ENCODE measurements around the gene NPR1. TPM values are rescaled to one million over a fixed set of nuclear protein-coding genes. Genes with fewer than 3 reads are reported as not detected.
"Not testable (repeated sequence)": the region's sequence is repeated elsewhere in the genome, so short reads cannot be mapped to it uniquely, and the experiment has no call there.

NPR1 gene
- total and polyA plus RNA-seq, 4 donors, result 16.7 to 98.9 (median 46.8) TPM

GRCh38 chr1:153717330-153717729, 38.8 kb downstream of the NPR1 start:
- Histone ChIP-seq H3K4me1 (ENCODE audit: control insufficient read depth in 5 of 5, insufficient read depth in 5 of 5, low read length in 5 of 5) (no peaks in the 10 kb centered on the region), H3K9ac (ENCODE audit: insufficient read depth in 1 of 2, low read length in 2 of 2) (no peak overlapping the region)
- WGBS, 2 donors, result 87 to 97% methylated on average over 3 of the region's 3 CpGs

GRCh38 chr1:153723687-153724086, 45.2 kb downstream of the NPR1 start:
- H3K4me1 ChIP-seq (ENCODE audit: control insufficient read depth in 5 of 5, insufficient read depth in 5 of 5, low read length in 5 of 5), result peaks cover 0 to 5% (median 2%) of the 10 kb centered on the region in 5 donors
- no peak for TF ChIP-seq CTCF (IDR thresholded peaks at IDR 0.05; ENCODE audit: control extremely low read depth, extremely low read depth)
- no peaks in the 10 kb centered on the region for H3K9me3 ChIP-seq (ENCODE audit: control insufficient read depth in 4 of 4, insufficient read depth in 3 of 4, low read length in 3 of 4)
- no peak overlapping the region for H3K9ac ChIP-seq (ENCODE audit: insufficient read depth in 1 of 2, low read length in 2 of 2)
- no peaks in the 10 kb centered on the region for H3K36me3 ChIP-seq (ENCODE audit: control insufficient read depth in 4 of 4, insufficient read depth in 4 of 4, low read length in 4 of 4)
- H3K27ac ChIP-seq (ENCODE audit: low read depth in 1 of 2, low read length in 1 of 2), result no peak overlapping the region
- DNase-seq (no peak), ATAC-seq (ENCODE audit: insufficient read depth, low FRiP score) (no peak)
- 92 to 95% methylated on average over 3 of the region's 3 CpGs for WGBS, 2 donors
- H3K4me3 ChIP-seq, result no peak overlapping the region
- H3K27me3 ChIP-seq (ENCODE audit: control insufficient read depth in 3 of 3, insufficient read depth in 3 of 3, low read length in 2 of 3), result no peaks in the 10 kb centered on the region

More at GRCh38 chr1:153717330-153717729, 38.8 kb downstream of the NPR1 start:
- ATAC-seq (ENCODE audit: insufficient read depth, low FRiP score) (no peak), DNase-seq (no peak)
- Histone ChIP-seq H3K27me3 (ENCODE audit: control insufficient read depth in 3 of 3, insufficient read depth in 3 of 3, low read length in 2 of 3) (no peaks in the 10 kb centered on the region), H3K27ac (ENCODE audit: low read depth in 1 of 2, low read length in 1 of 2) (no peak overlapping the region), H3K36me3 (ENCODE audit: control insufficient read depth in 4 of 4, insufficient read depth in 4 of 4, low read length in 4 of 4) (no peaks in the 10 kb centered on the region), H3K9me3 (ENCODE audit: control insufficient read depth in 4 of 4, insufficient read depth in 3 of 4, low read length in 3 of 4) (no peaks in the 10 kb centered on the region), H3K4me3 (no peak overlapping the region)
- TF ChIP-seq CTCF (IDR thresholded peaks at IDR 0.05; ENCODE audit: control extremely low read depth, extremely low read depth), result no peak

- not testable (repeated sequence) for H3K27ac ChIP-seq (ENCODE audit: low read depth in 1 of 2, low read length in 1 of 2); ATAC-seq (ENCODE audit: insufficient read depth, low FRiP score); H3K4me3 ChIP-seq; DNase-seq; H3K36me3 ChIP-seq (ENCODE audit: control insufficient read depth in 4 of 4, insufficient read depth in 4 of 4, low read length in 4 of 4); H3K27me3 ChIP-seq (ENCODE audit: control insufficient read depth in 3 of 3, insufficient read depth in 3 of 3, low read length in 2 of 3); H3K9me3 ChIP-seq (ENCODE audit: control insufficient read depth in 4 of 4, insufficient read depth in 3 of 4, low read length in 3 of 4); H3K9ac ChIP-seq (ENCODE audit: insufficient read depth in 1 of 2, low read length in 2 of 2)
- 93 to 96% methylated on average over 4 of the region's 4 CpGs for WGBS, 2 donors
- H3K4me1 ChIP-seq (ENCODE audit: control insufficient read depth in 5 of 5, insufficient read depth in 5 of 5, low read length in 5 of 5), result peaks cover 2 to 12% (median 7%) of the 10 kb centered on the region in 5 donors
Measured at GRCh38 chr1:153724634-153725033, 46.1 kb downstream of the NPR1 start.

- H3K4me3 ChIP-seq, result peak within 1 kb of the TSS; percentile 68
- H3K4me1 ChIP-seq (ENCODE audit: control insufficient read depth in 5 of 5, insufficient read depth in 5 of 5, low read length in 5 of 5), result peaks cover 3 to 19% (median 15%) of the 10 kb centered on the region in 5 donors
- peaks cover 0 to 3% (median 1%) of the 10 kb centered on the region in 4 donors for H3K36me3 ChIP-seq (ENCODE audit: control insufficient read depth in 4 of 4, insufficient read depth in 4 of 4, low read length in 4 of 4)
- WGBS, 2 donors, result 0 to 1% methylated on average over 48 to 49 of the region's 49 CpGs
- TF ChIP-seq CTCF (IDR thresholded peaks at IDR 0.05; ENCODE audit: control extremely low read depth, extremely low read depth), result no peak
- peak within 1 kb of the TSS; percentile 94 to 96 for H3K9ac ChIP-seq (ENCODE audit: insufficient read depth in 1 of 2, low read length in 2 of 2)
- H3K9me3 ChIP-seq (ENCODE audit: control insufficient read depth in 4 of 4, insufficient read depth in 3 of 4, low read length in 3 of 4), result no peaks in the 10 kb centered on the region
- no peaks in the 10 kb centered on the region for H3K27me3 ChIP-seq (ENCODE audit: control insufficient read depth in 3 of 3, insufficient read depth in 3 of 3, low read length in 2 of 3)
- ATAC-seq (ENCODE audit: insufficient read depth, low FRiP score), result peak; percentile 99
- peak within 1 kb of the TSS; percentile 93 to 99 for H3K27ac ChIP-seq (ENCODE audit: low read depth in 1 of 2, low read length in 1 of 2)
- peak; percentile 100 for DNase-seq
Measured at GRCh38 chr1:153727463-153728304, 49.2 kb downstream of the NPR1 start, which contains the start of gene INTS3. TSS of gene INTS3 (plus strand) at chr1:153728050. CDS start at chr1:153728635, 585 bp downstream.
